GM23338 (cell line): Measurements from ENCODE around the gene FLVCR1. TPM values are rescaled to one million over a fixed set of nuclear protein-coding genes. Genes with fewer than 3 reads are reported as not detected.
"Not testable (repeated sequence)": the region's sequence is repeated elsewhere in the genome, so short reads cannot be mapped to it uniquely, and the experiment has no call there.

Experiments used
- ATAC-seq: fragments of 200-7000 bp; cut with Tn5 transposase; 3 replicates; pipeline ENCODE4 v1.9.1; 2020
- DNase-seq: peaks from one replicate; pipeline ENCODE4 v3.0.0-alpha.2; 2015; ENCODE audit warnings: low spot score
- H2AFZ ChIP-seq: fragments of 200-600 bp; sonication (generic); 2 replicates; pipeline ENCODE4 v1.8.0; 2016; ENCODE audit warnings: antibody characterized with exemption, mild to moderate bottlenecking, moderate library complexity
- H3F3A ChIP-seq: fragments of 200-600 bp; sonication (generic); replicated peaks from 2 replicates; pipeline ENCODE4 v1.8.0; 2017; ENCODE audit warnings: antibody characterized with exemption, mixed run types, low read depth
- H3K27ac ChIP-seq: fragments of 200-600 bp; sonication (generic); 2 replicates; pipeline ENCODE4 v1.6.1; 2016; ENCODE audit warnings: low read depth
- H3K27me3 ChIP-seq: fragments of 200-600 bp; sonication (generic); 2 replicates; pipeline ENCODE4 v1.8.0; 2016; ENCODE audit warnings: mild to moderate bottlenecking, mixed run types, moderate library complexity; ENCODE audit not compliant: insufficient read depth
- H3K36me3 ChIP-seq: fragments of 200-600 bp; sonication (generic); 2 replicates; pipeline ENCODE4 v1.8.0; 2016; ENCODE audit warnings: mild to moderate bottlenecking; ENCODE audit not compliant: insufficient read depth
- H3K4me1 ChIP-seq: fragments of 200-600 bp; sonication (generic); 2 replicates; pipeline ENCODE4 v1.8.0; 2016; ENCODE audit warnings: mild to moderate bottlenecking, moderate library complexity; ENCODE audit not compliant: insufficient read depth
- H3K4me2 ChIP-seq: fragments of 200-600 bp; sonication (generic); 2 replicates; pipeline ENCODE4 v1.7.1; 2017; ENCODE audit warnings: mixed run types
- H3K4me3 ChIP-seq: fragments of 200-600 bp; sonication (generic); 2 replicates; pipeline ENCODE4 v1.6.1; 2016; ENCODE audit warnings: mixed run types
- H3K79me2 ChIP-seq: fragments of 200-600 bp; sonication (generic); replicated peaks from 2 replicates; pipeline ENCODE4 v1.8.0; 2017; ENCODE audit warnings: mild to moderate bottlenecking; ENCODE audit not compliant: insufficient read depth
- H3K9me2 ChIP-seq: fragments of 200-600 bp; sonication (generic); 2 replicates; pipeline ENCODE4 v1.8.0; 2017; ENCODE audit not compliant: insufficient read depth
- H4K20me1 ChIP-seq: fragments of 200-600 bp; sonication (generic); replicated peaks from 2 replicates; pipeline ENCODE4 v1.8.0; 2017; ENCODE audit warnings: mild to moderate bottlenecking; ENCODE audit not compliant: insufficient read depth
- H3K27ac Mint-ChIP-seq: 2 replicates; pipeline ENCODE4 v1.8.0; 2020; ENCODE audit warnings: inconsistent platforms, mild to moderate bottlenecking, moderate library complexity, mixed read lengths
- H3K27me3 Mint-ChIP-seq: 3 replicates; pipeline ENCODE4 v1.8.0; 2022; ENCODE audit warnings: low read depth, mild to moderate bottlenecking, moderate library complexity, mixed read lengths, inconsistent platforms; ENCODE audit not compliant: insufficient read depth, poor library complexity
- H3K36me3 Mint-ChIP-seq: 3 replicates; pipeline ENCODE4 v1.8.0; 2021; ENCODE audit warnings: low read depth, mild to moderate bottlenecking, inconsistent platforms, moderate library complexity, mixed read lengths
- H3K4me1 Mint-ChIP-seq: 3 replicates; pipeline ENCODE4 v1.8.0; 2020; ENCODE audit warnings: mild to moderate bottlenecking, inconsistent platforms, mixed read lengths
- H3K4me3 Mint-ChIP-seq: 3 replicates; pipeline ENCODE4 v1.8.0; 2021; ENCODE audit warnings: moderate library complexity, mild to moderate bottlenecking, inconsistent platforms, mixed read lengths
- H3K9me3 Mint-ChIP-seq: 3 replicates; pipeline ENCODE4 v1.8.0; 2020; ENCODE audit warnings: moderate library complexity, mild to moderate bottlenecking, inconsistent platforms, mixed read lengths
- CREB1 ChIP-seq: fragments of 250-450 bp; sonication (Bioruptor Pico); IDR thresholded peaks from 2 replicates; pipeline ENCODE4 v1.5.0; 2020; ENCODE audit warnings: low read depth, mild to moderate bottlenecking, moderate library complexity
- CTCF ChIP-seq, 2 experiments: fragments of 200-600 bp in 1 of 2; sonication (generic) in 1 of 2; conservative IDR thresholded peaks; 2 replicates each; pipeline versions ENCODE4 v1.5.1 to v1.6.1; 2016 to 2017; ENCODE audit warnings: antibody characterized with exemption in 2 of 2, low read depth in 2 of 2, mild to moderate bottlenecking in 2 of 2, moderate library complexity in 1 of 2
- EZH2 ChIP-seq: fragments of 200-600 bp; sonication (generic); IDR thresholded peaks from one replicate; pipeline ENCODE4 v1.8.0; 2017; ENCODE audit warnings: antibody characterized with exemption, mild to moderate bottlenecking, low read depth; ENCODE audit not compliant: unreplicated experiment
- EZH2phosphoT487 ChIP-seq: fragments of 200-600 bp; sonication (generic); IDR thresholded peaks from one replicate; pipeline ENCODE4 v1.8.1; 2018; ENCODE audit warnings: antibody characterized with exemption; ENCODE audit not compliant: unreplicated experiment
- JUNB ChIP-seq: IDR thresholded peaks from one replicate; pipeline ENCODE4 v1.6.1; 2016; ENCODE audit warnings: antibody characterized with exemption; ENCODE audit not compliant: unreplicated experiment
- REST ChIP-seq: IDR thresholded peaks from one replicate; pipeline ENCODE4 v1.6.1; 2018; ENCODE audit warnings: antibody characterized with exemption; ENCODE audit not compliant: unreplicated experiment
- STAT1 ChIP-seq: IDR thresholded peaks from one replicate; pipeline ENCODE4 v1.6.1; 2016; ENCODE audit warnings: antibody characterized with exemption; ENCODE audit not compliant: unreplicated experiment
- ZNF114 ChIP-seq: fragments of 250-450 bp; sonication (Bioruptor Pico); IDR thresholded peaks from 2 replicates; pipeline ENCODE4 v1.5.0; 2020; ENCODE audit warnings: mild to moderate bottlenecking, moderate library complexity
- polyA plus RNA-seq: library from polyadenylated mRNA; unstranded; fragments of >200 nt; fragmentation: Nextera tagmentation; extraction: Ambion mirVana; gene quantifications from 2 replicates; pipeline ENCODE4 v1.2.1, GENCODE V29; 2016
- total RNA-seq: library from RNA; depleted of rRNA; stranded (reverse); fragments of >200 nt; shearing (Covaris generic); gene quantifications from 2 replicates; pipeline ENCODE4 v1.2.3, GENCODE V29; 2014

FLVCR1 gene
- total and polyA plus RNA-seq, 2 experiments from 2014 or later = 60.5 to 93.5 TPM

- TF ChIP-seq CTCF (conservative IDR thresholded peaks at IDR 0.05; ENCODE audit: low read depth in 2 of 2) (no peak), CREB1 (CRISPR knock-in tag) (no peak), STAT1 (no peak), EZH2phosphoT487 (no peak), JUNB (no peak), EZH2 (no peak), REST (no peak), ZNF114 (CRISPR knock-in tag) (no peak)
Measured at GRCh38 chr1:212862111-212862690, 4.1 kb downstream of the FLVCR1 start (continued).

GRCh38 chr1:212863345-212863744 is 5.3 kb downstream of the FLVCR1 start:
- Histone ChIP-seq H4K20me1 (peaks cover 76% of the 10 kb centered on the region), H3K4me3 (peak overlapping the region; percentile 86)

More at GRCh38 chr1:212863345-212863744, 5.3 kb downstream of the FLVCR1 start:
- Mint-ChIP-seq H3K4me3 (peak overlapping the region; percentile 28; the same call in 2 of the 3 replicates), H3K4me1 (peaks cover 15% of the 10 kb centered on the region), H3K36me3 (peaks cover 34% of the 10 kb centered on the region)
- not testable (repeated sequence) for DNase-seq, H3K9me2 ChIP-seq, H3K27me3 Mint-ChIP-seq, H3K27ac ChIP-seq, H3K27ac Mint-ChIP-seq, H2AFZ ChIP-seq, H3K27me3 ChIP-seq, H3K9me3 Mint-ChIP-seq, ATAC-seq
- Histone ChIP-seq H3K4me2 (peak overlapping the region; percentile 92), H3F3A (peaks cover 25% of the 10 kb centered on the region; the same call in 1 of the 2 replicates), H3K79me2 (peaks cover 100% of the 10 kb centered on the region), H3K4me1 (peaks cover 33% of the 10 kb centered on the region), H3K36me3 (peaks cover 66% of the 10 kb centered on the region)
